ENCODE results near the gene SOX13. TPM values are rescaled to one million over a fixed set of nuclear protein-coding genes. Genes with fewer than 3 reads are reported as not detected.

SOX13 gene
- total and polyA plus RNA-seq, 2 of the 4 experiments (the other 2 are of a cell fraction), result 0.54 to 3.5 TPM

GRCh38 chr1:204171751-204172178, 98.8 kb downstream of the SOX13 start:
- Histone ChIP-seq H3K4ac (ENCODE audit: low read depth, low read length) (no peak overlapping the region), H3K4me2 (ENCODE audit: low read depth, low read length) (no peak overlapping the region), H4K91ac (ENCODE audit: insufficient read depth, low read depth, low read length) (no peak overlapping the region), H2AFZ (replicated peaks; ENCODE audit: low read length, poor library complexity) (no peak overlapping the region), H3K18ac (ENCODE audit: low read depth, low read length) (no peak overlapping the region; the same call in 1 of the 2 replicates), H4K5ac (ENCODE audit: low read depth, low read length) (0 out of 2 replicates have a peak overlapping the region, but pooled peaks have one; percentile 44), H2BK5ac (ENCODE audit: low read depth, low read length, poor library complexity, severe bottlenecking) (peak overlapping the region; percentile 87), H2BK120ac (ENCODE audit: low read depth, low read length) (peak overlapping the region; percentile 98; the same call in 1 of the 2 replicates), H3K27ac (ENCODE audit: insufficient read depth, low read length) (no peak overlapping the region), H3K4me1 (ENCODE audit: control insufficient read depth, insufficient read depth, low read length) (peaks cover 4% of the 10 kb centered on the region; the same call in 1 of the 2 replicates), H2BK15ac (ENCODE audit: low read depth, low read length) (no peak overlapping the region), H3K9me3 (ENCODE audit: control insufficient read depth, insufficient read depth, low read length) (no peaks in the 10 kb centered on the region; the same call in 1 of the 2 replicates), H3K36me3 (ENCODE audit: control insufficient read depth, insufficient read depth, low read length) (no peaks in the 10 kb centered on the region), H3K79me1 (ENCODE audit: low read depth in 1 of 2, low read length in 2 of 2) (0 out of 4 replicates have a peak, but pooled peaks cover 0 to 3% of the 10 kb centered on the region in 2 experiments), H2AK5ac (ENCODE audit: low read depth, low read length) (no peak overlapping the region), H3K4me3 (ENCODE audit: insufficient read depth, low read depth, low read length) (no peak overlapping the region), H3K56ac (ENCODE audit: extremely low read depth, insufficient read depth, low read length) (no peak overlapping the region), H3K27me3 (ENCODE audit: control insufficient read depth, insufficient read depth, low read length) (no peaks in the 10 kb centered on the region), H2AK9ac (replicated peaks; ENCODE audit: low read depth, low read length, poor library complexity) (no peak overlapping the region), H3K14ac (replicated peaks; ENCODE audit: low read depth, low read length) (no peak overlapping the region; the same call in 1 of the 2 replicates), H4K8ac (ENCODE audit: low read depth in 2 of 2, low read length in 2 of 2) (peak overlapping the region; percentile 79 to 86; a peak in 1 of 4 replicates), H3K9me1 (ENCODE audit: insufficient read depth, low read length) (peaks cover 7% of the 10 kb centered on the region), H2BK20ac (ENCODE audit: low read depth, low read length) (no peak overlapping the region; the same call in 1 of the 2 replicates), H4K20me1 (ENCODE audit: insufficient read depth, low read length) (no peaks in the 10 kb centered on the region), H3K9ac (ENCODE audit: low read depth, low read length) (no peak overlapping the region), H3K23ac (ENCODE audit: low read depth, low read length) (no peak overlapping the region; the same call in 1 of the 2 replicates)
- ChIA-PET CTCF (interaction anchor here (0.6 to 2.7 kb wide), 4 partner anchors 9 to 35 kb away, joined by 3 to 10 read pairs (median 4); no protein-coding TSS in a partner anchor), POLR2A (ENCODE audit: unreplicated experiment) (no interaction called here)
- dilution Hi-C loops (cut with HindIII; ENCODE audit: low sequenced_read_pairs, unreplicated experiment) (loop anchor here (25.0 kb wide), 1 partner anchor 216 kb away; no protein-coding TSS in a partner anchor), in situ Hi-C loops (cut with MboI; ENCODE audit: low sequenced_read_pairs) (no loop called here), intact Hi-C loops (cut with micrococcal nuclease) (no loop called here)
- WGBS, 2 experiments (ENCODE audit: extremely low coverage in 2 of 2, insufficient read length in 1 of 2), result no CpG with 5 or more reads among the region's 4 CpGs
- DNase-seq, result peak; percentile 86
- no peak for TF ChIP-seq CHD1 (IDR thresholded peaks at IDR 0.05; ENCODE audit: low read depth, low read length)
- peak; percentile 96 for TF ChIP-seq CEBPB (IDR thresholded peaks at IDR 0.05; ENCODE audit: low read depth, low read length)
- 0 out of 2 replicates have a peak, but pooled peaks have one; percentile 10 for TF ChIP-seq MAZ (IDR thresholded peaks at IDR 0.05; ENCODE audit: borderline replicate concordance, low read depth, low read length)
- BruUV-seq (replicated peaks), result no TSS peak
- no peak; the same call in none of the 2 replicates for ATAC-seq (ENCODE audit: low read depth)
